NCI-H2029 (cell line): ENCODE measurements around the gene SMG6.
A peak's percentile ranks its signal among the peaks of the same experiment; 100 is the strongest.
"Not testable (repeated sequence)": the region's sequence is repeated elsewhere in the genome, so short reads cannot be mapped to it uniquely, and the experiment has no call there.

Experiments
- DNase-seq: peaks from one replicate; lab custom pipeline; 2025; lab: John Stamatoyannopoulos, UW

The SMG6 gene

GRCh38 chr17:2263183-2264066, 40.2 kb downstream of the SMG6 start:
- no peak for DNase-seq

- no peak for DNase-seq
Measured at GRCh38 chr17:2262135-2262587, 41.4 kb downstream of the SMG6 start.

- no peak for DNase-seq
Measured at GRCh38 chr17:2259769-2260536, 43.6 kb downstream of the SMG6 start.

GRCh38 chr17:2258830-2259229, 44.8 kb downstream of the SMG6 start:
- not testable (repeated sequence) for DNase-seq

GRCh38 chr17:2253768-2254406, 49.7 kb downstream of the SMG6 start:
- DNase-seq, result no peak

GRCh38 chr17:2253362-2253761, 50.2 kb downstream of the SMG6 start:
- DNase-seq, result no peak

GRCh38 chr17:2251098-2251497, 52.5 kb downstream of the SMG6 start:
- DNase-seq, result no peak

GRCh38 chr17:2250140-2251095, 53.2 kb downstream of the SMG6 start:
- no peak for DNase-seq

GRCh38 chr17:2247005-2247404, 56.6 kb downstream of the SMG6 start:
- DNase-seq, result no peak

GRCh38 chr17:2244545-2245525, 58.8 kb downstream of the SMG6 start:
- DNase-seq, result peak; percentile 51

GRCh38 chr17:2243953-2244352, 59.6 kb downstream of the SMG6 start:
- no peak for DNase-seq

- DNase-seq, result no peak
Measured at GRCh38 chr17:2241823-2242222, 61.8 kb downstream of the SMG6 start.

- DNase-seq, result no peak
Measured at GRCh38 chr17:2240541-2240940, 63.0 kb downstream of the SMG6 start.

- no peak for DNase-seq
Measured at GRCh38 chr17:2239882-2240430, 63.6 kb downstream of the SMG6 start.

GRCh38 chr17:2239170-2239551, 64.4 kb downstream of the SMG6 start:
- no peak for DNase-seq

GRCh38 chr17:2238432-2239169, 65.0 kb downstream of the SMG6 start:
- DNase-seq, result no peak

GRCh38 chr17:2237950-2238349, 65.6 kb downstream of the SMG6 start:
- DNase-seq, result no peak

- DNase-seq, result no peak
Measured at GRCh38 chr17:2237521-2237921, 66.1 kb downstream of the SMG6 start.

GRCh38 chr17:2235792-2236366, 67.7 kb downstream of the SMG6 start:
- no peak for DNase-seq
